GM10248 (cell line): ENCODE measurements around the gene DKK1.
A peak's percentile ranks its signal among the peaks of the same experiment; 100 is the strongest.

Experiments
- CTCF ChIA-PET: fragments of 300-600 bp; sonication (Branson Sonifier 250); formaldehyde crosslinking; extraction: SDS; loops from one replicate; lab custom pipeline; 2021; ENCODE audit warnings: antibody characterized with exemption; lab: Yijun Ruan, JAX
- POLR2A ChIA-PET: fragments of 350-650 bp; sonication (Branson Sonifier 250); formaldehyde crosslinking; extraction: SDS; loops from one replicate; lab custom pipeline; 2020; ENCODE audit warnings: antibody characterized with exemption; lab: Yijun Ruan, JAX
- DNase-seq: peaks from one replicate; pipeline ENCODE4 v3.0.0; 2012; ENCODE audit errors: extremely low spot score
- TF ChIP-seq, protein P1 (sequence below): IDR thresholded peaks from 2 replicates; pipeline ENCODE4 v1.5.1; 2012; ENCODE audit warnings: mild to moderate bottlenecking, low read depth; ENCODE audit errors: extremely low read depth, missing control alignments, control extremely low read depth

DKK1 gene

GRCh38 chr10:52297747-52298146 lies 16.3 kb upstream of the DKK1 start:
- CTCF ChIA-PET, result interaction anchor here (0.9 to 1.5 kb wide), 2 partner anchors 10 to 38 kb away, joined by 3 to 6 read pairs; no protein-coding TSS in a partner anchor
- TF ChIP-seq, protein P1, sequence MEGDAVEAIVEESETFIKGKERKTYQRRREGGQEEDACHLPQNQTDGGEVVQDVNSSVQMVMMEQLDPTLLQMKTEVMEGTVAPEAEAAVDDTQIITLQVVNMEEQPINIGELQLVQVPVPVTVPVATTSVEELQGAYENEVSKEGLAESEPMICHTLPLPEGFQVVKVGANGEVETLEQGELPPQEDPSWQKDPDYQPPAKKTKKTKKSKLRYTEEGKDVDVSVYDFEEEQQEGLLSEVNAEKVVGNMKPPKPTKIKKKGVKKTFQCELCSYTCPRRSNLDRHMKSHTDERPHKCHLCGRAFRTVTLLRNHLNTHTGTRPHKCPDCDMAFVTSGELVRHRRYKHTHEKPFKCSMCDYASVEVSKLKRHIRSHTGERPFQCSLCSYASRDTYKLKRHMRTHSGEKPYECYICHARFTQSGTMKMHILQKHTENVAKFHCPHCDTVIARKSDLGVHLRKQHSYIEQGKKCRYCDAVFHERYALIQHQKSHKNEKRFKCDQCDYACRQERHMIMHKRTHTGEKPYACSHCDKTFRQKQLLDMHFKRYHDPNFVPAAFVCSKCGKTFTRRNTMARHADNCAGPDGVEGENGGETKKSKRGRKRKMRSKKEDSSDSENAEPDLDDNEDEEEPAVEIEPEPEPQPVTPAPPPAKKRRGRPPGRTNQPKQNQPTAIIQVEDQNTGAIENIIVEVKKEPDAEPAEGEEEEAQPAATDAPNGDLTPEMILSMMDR, result no peak
- POLR2A ChIA-PET, result no interaction called here
- no peak for DNase-seq

- ChIA-PET CTCF (interaction anchor here (1.0 kb wide), 1 partner anchor 266 kb away, joined by 3 read pairs; no protein-coding TSS in a partner anchor), POLR2A (no interaction called here)
- no peak for DNase-seq
- TF ChIP-seq, protein P1, result no peak
These were observed 13.3 kb upstream of the DKK1 start for GRCh38 chr10:52300599-52301277.

DNA sequence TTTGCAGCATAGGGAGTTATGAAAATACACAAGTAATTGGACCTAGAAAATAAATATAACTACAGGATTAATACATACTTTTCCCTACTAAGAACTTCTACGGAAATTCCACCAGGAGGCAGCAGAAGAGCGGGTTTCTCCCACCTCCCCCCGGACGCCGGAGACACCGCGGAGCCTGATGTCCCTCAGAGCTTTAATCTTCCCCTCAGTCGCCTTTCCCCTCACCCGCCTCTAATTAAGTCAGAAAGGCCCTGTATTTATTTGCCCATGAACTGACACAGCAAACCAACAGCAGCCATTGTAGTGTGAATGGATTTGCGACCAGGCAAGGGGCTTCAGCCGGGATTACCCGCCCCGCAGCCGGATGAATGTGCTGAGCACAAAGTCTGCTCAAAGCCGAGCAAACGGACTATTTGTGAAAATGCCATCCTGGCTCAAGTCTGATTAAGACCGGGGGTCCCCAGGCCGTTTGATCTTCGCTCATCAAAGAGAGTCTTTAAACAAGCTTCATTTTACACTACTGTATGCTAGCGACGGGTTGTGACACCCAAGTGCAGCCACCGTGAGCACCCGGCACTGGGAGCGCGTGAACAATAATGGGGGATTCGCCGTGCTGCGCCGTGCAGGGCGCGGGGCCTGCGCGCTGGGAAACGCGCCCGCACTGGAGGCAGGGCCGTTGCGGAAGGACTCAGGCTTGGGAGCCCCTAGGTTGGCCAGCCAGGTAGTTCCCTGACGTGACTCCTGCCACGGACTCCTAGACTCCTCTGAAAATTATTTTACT lies 5.6 kb upstream of the DKK1 start:
- DNase-seq, result peak; percentile 57
- ChIA-PET CTCF (interaction anchor here (0.6 to 4.5 kb wide), 11 partner anchors 9 to 429 kb away, joined by 3 to 36 read pairs (median 4); no protein-coding TSS in a partner anchor), POLR2A (no interaction called here)
- TF ChIP-seq, protein P1, result peak; percentile 42

GRCh38 chr10:52312942-52313255 lies 1.2 kb upstream of the DKK1 start:
- no peak for DNase-seq
- CTCF ChIA-PET, result interaction anchor here (0.9 kb wide), 1 partner anchor 47 kb away, joined by 3 read pairs; no protein-coding TSS in a partner anchor
- TF ChIP-seq, protein P1, result no peak
- POLR2A ChIA-PET, result no interaction called here

- POLR2A ChIA-PET, result no interaction called here
- CTCF ChIA-PET, result interaction anchor here (0.9 kb wide), 1 partner anchor 46 kb away, joined by 3 read pairs; no protein-coding TSS in a partner anchor
- TF ChIP-seq, protein P1, result no peak
- no peak for DNase-seq
These were observed 687 bp upstream of the DKK1 start for GRCh38 chr10:52313256-52313932.
